ENCODE measurements around the gene GRIN2C.

GRIN2C gene

DNA sequence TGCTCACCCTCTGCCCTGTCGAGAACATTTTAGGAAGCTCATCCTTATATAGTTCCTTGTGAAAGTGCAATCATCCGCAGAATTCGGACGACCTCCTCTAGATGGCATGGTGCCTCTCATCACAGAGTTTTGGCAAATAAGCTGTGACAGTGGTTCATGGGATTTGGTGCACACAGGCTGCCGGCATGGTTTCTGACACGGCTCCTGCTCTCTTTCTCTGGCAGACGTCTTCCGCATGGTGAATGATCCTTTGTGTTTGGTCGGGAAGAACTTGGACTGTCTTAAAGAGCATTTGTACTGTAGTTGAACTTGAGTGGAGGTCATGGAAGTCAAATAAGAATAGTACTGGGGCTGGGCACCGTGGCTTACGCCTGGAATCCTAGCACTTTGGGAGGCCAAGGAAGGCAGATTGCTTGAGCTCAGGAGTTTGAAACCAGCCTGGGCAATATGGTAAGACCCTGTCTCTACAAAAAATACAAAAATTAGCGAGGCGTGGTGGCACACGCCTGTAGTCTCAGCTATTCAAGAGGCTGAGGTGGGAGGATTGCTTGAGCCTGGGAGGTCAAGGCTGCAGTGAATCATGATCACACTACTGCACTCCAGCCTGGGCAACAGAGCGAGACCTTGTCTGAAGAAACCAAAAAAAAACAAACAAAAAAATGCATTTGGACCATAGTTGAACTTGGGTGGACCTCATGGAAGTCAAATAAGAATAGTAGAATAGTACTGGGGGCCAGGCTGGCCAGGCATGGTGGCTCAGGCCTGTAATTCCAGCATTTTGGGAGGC lies 48.8 kb downstream of the GRIN2C start:
- ChIA-PET CTCF (interaction anchor here (1.5 to 5.8 kb wide), 2 partner anchors 19 to 52 kb away, joined by 5 to 22 read pairs; no protein-coding TSS in a partner anchor), POLR2A (interaction anchor here (0.6 kb wide), 1 partner anchor 961 kb away, joined by 3 read pairs; no protein-coding TSS in a partner anchor)
- no peak for DNase-seq (ENCODE audit: extremely low spot score)
- TF ChIP-seq, protein P1, sequence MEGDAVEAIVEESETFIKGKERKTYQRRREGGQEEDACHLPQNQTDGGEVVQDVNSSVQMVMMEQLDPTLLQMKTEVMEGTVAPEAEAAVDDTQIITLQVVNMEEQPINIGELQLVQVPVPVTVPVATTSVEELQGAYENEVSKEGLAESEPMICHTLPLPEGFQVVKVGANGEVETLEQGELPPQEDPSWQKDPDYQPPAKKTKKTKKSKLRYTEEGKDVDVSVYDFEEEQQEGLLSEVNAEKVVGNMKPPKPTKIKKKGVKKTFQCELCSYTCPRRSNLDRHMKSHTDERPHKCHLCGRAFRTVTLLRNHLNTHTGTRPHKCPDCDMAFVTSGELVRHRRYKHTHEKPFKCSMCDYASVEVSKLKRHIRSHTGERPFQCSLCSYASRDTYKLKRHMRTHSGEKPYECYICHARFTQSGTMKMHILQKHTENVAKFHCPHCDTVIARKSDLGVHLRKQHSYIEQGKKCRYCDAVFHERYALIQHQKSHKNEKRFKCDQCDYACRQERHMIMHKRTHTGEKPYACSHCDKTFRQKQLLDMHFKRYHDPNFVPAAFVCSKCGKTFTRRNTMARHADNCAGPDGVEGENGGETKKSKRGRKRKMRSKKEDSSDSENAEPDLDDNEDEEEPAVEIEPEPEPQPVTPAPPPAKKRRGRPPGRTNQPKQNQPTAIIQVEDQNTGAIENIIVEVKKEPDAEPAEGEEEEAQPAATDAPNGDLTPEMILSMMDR (IDR thresholded peaks at IDR 0.05; ENCODE audit: control extremely low read depth, extremely low read depth, low read depth, missing control alignments): no peak

DNA sequence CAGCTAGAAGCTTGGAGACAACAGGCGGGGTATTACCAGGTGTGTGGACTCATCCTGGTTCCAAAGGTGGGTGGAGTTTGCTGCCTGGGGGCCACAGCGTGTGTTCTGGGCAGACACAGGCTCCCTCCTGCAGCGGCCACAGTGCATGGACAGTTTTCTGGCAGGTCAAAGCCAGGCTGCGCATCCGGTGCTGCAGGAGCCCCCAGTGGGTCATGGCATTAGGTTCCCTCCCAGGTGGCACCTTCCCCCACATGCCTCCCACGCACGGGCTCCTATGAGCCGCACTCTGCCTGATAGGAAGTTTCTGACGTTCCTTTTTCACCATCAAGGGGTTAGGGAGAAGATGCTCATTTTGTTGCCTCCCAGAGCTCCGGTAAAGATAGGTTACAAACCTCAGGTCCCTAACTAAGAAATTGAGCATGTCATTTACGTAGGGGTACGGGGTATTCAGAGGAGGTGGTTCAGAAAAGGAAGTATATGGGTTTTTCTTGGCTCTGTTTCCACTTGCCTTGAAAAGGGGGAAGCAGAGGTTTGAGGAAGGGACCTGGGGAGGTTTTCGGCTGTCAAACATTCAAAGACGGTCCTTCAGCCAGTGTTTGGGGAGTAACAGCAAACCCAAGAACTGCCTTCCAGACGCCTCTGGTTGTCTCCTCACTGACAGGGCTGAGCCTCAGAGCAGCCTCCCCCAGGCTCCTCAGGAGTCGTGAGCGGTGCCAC lies 50.8 kb downstream of the GRIN2C start:
- TF ChIP-seq, protein P1 (IDR thresholded peaks at IDR 0.05; ENCODE audit: control extremely low read depth, extremely low read depth, low read depth, missing control alignments): no peak
- CTCF ChIA-PET: interaction anchor here (0.9 to 3.1 kb wide), 4 partner anchors 15 to 72 kb away, joined by 4 to 15 read pairs (median 7); partner anchors contain the start of gene RAB37
- no peak for DNase-seq (ENCODE audit: extremely low spot score)
- POLR2A ChIA-PET: interaction anchor here (0.6 kb wide), 1 partner anchor 1288 kb away, joined by 10 read pairs; no protein-coding TSS in a partner anchor

DNA sequence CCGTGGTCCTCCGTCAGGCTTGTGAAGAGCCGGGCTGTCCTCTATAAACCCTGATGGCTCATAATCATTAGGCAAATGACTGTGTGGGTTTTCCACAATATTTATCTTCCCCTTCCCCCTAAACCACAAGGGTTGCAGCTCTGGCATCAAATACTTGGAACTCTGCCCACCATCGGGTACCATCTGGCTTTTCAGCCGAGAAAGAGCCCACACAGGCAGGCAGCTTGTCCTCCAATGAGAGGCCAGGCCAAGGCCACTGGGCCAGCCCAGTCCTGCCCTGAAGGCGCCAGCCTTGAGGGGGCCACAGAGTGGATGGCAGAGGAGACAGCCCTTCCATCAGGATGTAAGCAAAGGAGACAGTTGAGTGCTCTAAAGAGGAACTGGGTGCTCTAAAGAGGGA lies 51.8 kb downstream of the GRIN2C start:
- DNase-seq (ENCODE audit: extremely low spot score): no peak
- POLR2A ChIA-PET: no interaction called here
- CTCF ChIA-PET: interaction anchor here (0.8 to 3.1 kb wide), 7 partner anchors 10 to 151 kb away, joined by 3 to 15 read pairs (median 5); partner anchors contain the start of gene RAB37
- TF ChIP-seq, protein P1 (IDR thresholded peaks at IDR 0.05; ENCODE audit: control extremely low read depth, extremely low read depth, low read depth, missing control alignments): no peak

- ChIA-PET POLR2A (no interaction called here), CTCF (interaction anchor here (0.8 to 3.1 kb wide), 5 partner anchors 11 to 150 kb away, joined by 3 to 15 read pairs (median 7); no protein-coding TSS in a partner anchor)
- no peak for DNase-seq (ENCODE audit: extremely low spot score)
- TF ChIP-seq, protein P1 (IDR thresholded peaks at IDR 0.05; ENCODE audit: control extremely low read depth, extremely low read depth, low read depth, missing control alignments): no peak
Measured at GRCh38 chr17:74807441-74807840, 52.2 kb downstream of the GRIN2C start.

DNA sequence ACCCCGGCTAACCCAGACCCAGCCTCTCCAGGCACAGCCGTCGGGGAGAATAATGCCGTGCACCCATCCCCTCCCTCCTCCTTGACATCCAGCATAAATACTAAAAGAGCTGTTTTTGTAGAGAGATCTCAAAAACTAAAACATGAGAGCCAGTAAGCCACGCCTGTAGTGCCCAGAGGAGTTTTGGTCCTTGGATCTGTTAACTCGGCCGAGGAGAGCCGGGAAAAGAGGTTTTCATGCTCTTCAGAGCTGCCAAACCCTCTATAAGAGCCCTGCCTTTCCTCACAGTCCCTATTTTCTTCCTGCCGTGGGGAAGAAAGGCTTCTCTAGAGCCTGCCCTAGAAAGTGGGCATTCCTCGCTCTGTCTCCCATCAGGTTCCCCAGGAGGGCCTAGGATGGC lies 53.4 kb downstream of the GRIN2C start:
- CTCF ChIA-PET: interaction anchor here (0.6 to 2.9 kb wide), 4 partner anchors 13 to 57 kb away, joined by 3 to 15 read pairs (median 6); no protein-coding TSS in a partner anchor
- DNase-seq (ENCODE audit: extremely low spot score): no peak
- POLR2A ChIA-PET: no interaction called here
- TF ChIP-seq, protein P1 (IDR thresholded peaks at IDR 0.05; ENCODE audit: control extremely low read depth, extremely low read depth, low read depth, missing control alignments): no peak

DNA sequence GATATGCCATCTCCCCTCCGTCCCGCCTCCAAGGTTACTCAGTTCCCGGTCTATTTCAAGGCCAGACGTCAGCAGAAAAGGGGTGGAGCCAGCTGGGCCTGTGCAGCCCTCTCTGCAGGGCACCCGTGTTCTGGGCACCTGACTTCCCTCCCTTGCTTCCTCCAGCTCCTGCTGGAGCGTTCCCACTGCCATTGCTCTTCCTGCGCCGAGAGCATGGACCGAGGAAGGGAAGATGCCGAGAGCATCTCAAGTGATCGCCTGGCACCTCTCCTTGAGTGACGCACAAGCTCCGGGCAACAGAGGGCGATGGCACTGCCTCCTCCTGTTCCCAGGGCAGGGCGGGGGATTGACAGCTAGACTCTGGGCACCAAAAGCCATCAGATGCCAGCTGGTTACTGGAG lies 54.1 kb downstream of the GRIN2C start:
- ChIA-PET CTCF (interaction anchor here (0.8 to 0.9 kb wide), 3 partner anchors 14 to 58 kb away, joined by 3 to 4 read pairs (median 4); no protein-coding TSS in a partner anchor), POLR2A (no interaction called here)
- TF ChIP-seq, protein P1 (IDR thresholded peaks at IDR 0.05; ENCODE audit: control extremely low read depth, extremely low read depth, low read depth, missing control alignments): no peak
- DNase-seq (ENCODE audit: extremely low spot score): no peak
